Ectodermal cell (in vitro differentiated cells): ENCODE results near the gene SCP2.
"Not testable (repeated sequence)": the region's sequence is repeated elsewhere in the genome, so short reads cannot be mapped to it uniquely, and the experiment has no call there.

ENCODE experiments used
- H3K27ac ChIP-seq: 2 replicates; pipeline ENCODE4 v1.7.0; 2013; ENCODE audit warnings: mild to moderate bottlenecking, low read depth, low read length; ENCODE audit not compliant: insufficient read depth, poor library complexity, severe bottlenecking
- H3K27me3 ChIP-seq: 2 replicates; pipeline ENCODE4 v1.7.0; 2013; ENCODE audit warnings: mild to moderate bottlenecking, low read length; ENCODE audit not compliant: insufficient read depth, control insufficient read depth, poor library complexity, severe bottlenecking
- H3K36me3 ChIP-seq: one replicate; pipeline ENCODE4 v1.7.0; 2013; ENCODE audit warnings: low read length; ENCODE audit not compliant: control insufficient read depth, insufficient read depth
- H3K4me1 ChIP-seq: one replicate; pipeline ENCODE4 v1.7.0; 2013; ENCODE audit warnings: low read length; ENCODE audit not compliant: control insufficient read depth, insufficient read depth
- H3K4me3 ChIP-seq: 2 replicates; pipeline ENCODE4 v1.7.0; 2013; ENCODE audit warnings: low read depth, low read length, control low read depth; ENCODE audit not compliant: insufficient read depth
- H3K9me3 ChIP-seq: 2 replicates; pipeline ENCODE4 v1.7.0; 2013; ENCODE audit warnings: mild to moderate bottlenecking, low read length, moderate library complexity; ENCODE audit not compliant: control insufficient read depth
- WGBS, 2 experiments: methylation state at CpG; one replicate each; pipeline ENCODE4 v1.1.7; 2013; ENCODE audit warnings: missing lambda C conversion rate in 2 of 2; 5-methylcytosine and 5-hydroxymethylcytosine counted together

The SCP2 gene

GRCh38 chr1:52967666-52968065, 40.6 kb downstream of the SCP2 start:
- 91% methylated on average over 3 of the region's 3 CpGs for WGBS, 2 experiments
- H3K4me3 ChIP-seq, result no peak overlapping the region
- H3K9me3 ChIP-seq, result no peaks in the 10 kb centered on the region
- no peaks in the 10 kb centered on the region for H3K27me3 ChIP-seq
- no peaks in the 10 kb centered on the region for H3K36me3 ChIP-seq
- H3K4me1 ChIP-seq, result no peaks in the 10 kb centered on the region
- H3K27ac ChIP-seq, result no peak overlapping the region

- not testable (repeated sequence) for H3K4me1 ChIP-seq, H3K4me3 ChIP-seq, H3K36me3 ChIP-seq, H3K27ac ChIP-seq, H3K27me3 ChIP-seq, H3K9me3 ChIP-seq
- WGBS, 2 experiments, result 79 to 87% methylated on average over 2 of the region's 2 CpGs
Observed at GRCh38 chr1:52969234-52969633, 42.2 kb downstream of the SCP2 start.

DNA sequence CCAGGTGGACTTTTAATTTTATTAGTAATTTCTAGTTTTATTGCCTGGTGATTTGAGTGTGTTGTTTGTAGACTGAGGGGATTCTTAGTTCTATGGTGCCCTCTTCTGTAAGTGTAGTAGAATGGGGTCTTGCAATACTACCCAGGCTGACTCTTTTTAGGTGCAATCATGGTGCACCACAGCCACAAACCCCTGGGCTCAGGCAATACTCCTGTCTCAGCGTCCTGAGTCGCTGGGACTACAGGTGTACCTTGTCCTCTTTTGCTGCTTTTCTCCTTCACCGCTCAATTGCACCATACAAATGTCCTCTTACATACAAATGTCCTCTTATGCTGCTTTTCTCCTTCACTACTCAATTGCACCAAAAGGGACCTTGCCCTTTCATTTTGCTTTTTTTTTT, 43.1 kb downstream of the SCP2 start:
- H3K27ac ChIP-seq, result no peak overlapping the region
- no peaks in the 10 kb centered on the region for H3K4me1 ChIP-seq
- no peak overlapping the region for H3K4me3 ChIP-seq
- H3K9me3 ChIP-seq, result no peaks in the 10 kb centered on the region
- 57 to 68% methylated on average over 3 of the region's 3 CpGs for WGBS, 2 experiments
- no peaks in the 10 kb centered on the region for H3K36me3 ChIP-seq
- H3K27me3 ChIP-seq, result no peaks in the 10 kb centered on the region

- Histone ChIP-seq H3K4me1 (no peaks in the 10 kb centered on the region), H3K36me3 (no peaks in the 10 kb centered on the region), H3K4me3 (no peak overlapping the region), H3K9me3 (no peaks in the 10 kb centered on the region), H3K27me3 (no peaks in the 10 kb centered on the region), H3K27ac (no peak overlapping the region)
- WGBS, 2 experiments, result 86 to 100% methylated on average over 2 to 3 of the region's 3 CpGs
Observed at GRCh38 chr1:52973841-52974240, 46.8 kb downstream of the SCP2 start.

DNA sequence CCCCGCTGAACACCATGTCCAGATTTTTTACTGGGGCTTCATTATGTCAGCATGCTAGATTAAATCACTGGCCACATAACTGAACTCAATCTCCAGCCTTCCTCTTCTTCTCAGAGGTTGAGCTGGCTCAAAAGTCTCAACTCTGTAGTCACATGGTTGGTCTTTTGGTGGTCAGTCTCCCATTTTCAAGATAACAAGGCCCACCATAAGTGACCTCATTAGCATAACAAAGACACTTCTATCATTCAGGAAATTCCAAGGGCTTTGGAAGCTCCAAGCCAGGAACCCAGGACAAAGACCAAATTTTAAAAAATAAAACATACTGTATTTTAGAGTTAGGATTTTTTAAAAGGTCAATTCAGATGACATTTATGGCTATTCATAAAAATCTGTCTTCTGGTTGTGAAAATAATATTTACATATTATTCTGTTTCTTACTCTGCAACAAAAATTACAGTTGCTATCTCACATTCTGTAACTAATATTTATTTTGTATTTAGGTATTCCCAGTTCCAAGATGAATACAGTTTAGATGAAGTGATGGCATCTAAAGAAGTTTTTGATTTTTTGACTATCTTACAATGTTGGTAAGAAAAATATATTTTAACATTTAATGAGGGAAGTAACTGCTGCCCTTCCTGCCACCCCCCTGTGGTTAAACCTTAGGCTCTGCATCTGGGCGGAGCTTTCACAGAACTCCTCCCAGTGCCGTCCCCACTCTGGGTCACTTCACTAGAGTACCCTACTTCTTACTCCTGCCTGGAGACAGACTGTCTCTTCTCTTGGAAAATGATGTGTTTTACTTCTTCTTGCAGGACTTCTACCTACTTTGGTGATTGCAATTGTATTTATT, 49.3 kb downstream of the SCP2 start:
- H3K9me3 ChIP-seq, result no peaks in the 10 kb centered on the region
- H3K27me3 ChIP-seq, result no peaks in the 10 kb centered on the region
- H3K4me3 ChIP-seq, result no peak overlapping the region
- H3K27ac ChIP-seq, result no peak overlapping the region
- no peaks in the 10 kb centered on the region for H3K4me1 ChIP-seq
- 36 to 46% methylated on average over 3 of the region's 3 CpGs for WGBS, 2 experiments
- H3K36me3 ChIP-seq, result no peaks in the 10 kb centered on the region

- 80 to 87% methylated on average over 2 of the region's 2 CpGs for WGBS, 2 experiments
- no peaks in the 10 kb centered on the region for H3K4me1 ChIP-seq
- H3K27ac ChIP-seq, result no peak overlapping the region
- H3K9me3 ChIP-seq, result no peaks in the 10 kb centered on the region
- H3K4me3 ChIP-seq, result no peak overlapping the region
- H3K27me3 ChIP-seq, result no peaks in the 10 kb centered on the region
- H3K36me3 ChIP-seq, result no peaks in the 10 kb centered on the region
Observed at GRCh38 chr1:52978045-52978444, 51.0 kb downstream of the SCP2 start.

DNA sequence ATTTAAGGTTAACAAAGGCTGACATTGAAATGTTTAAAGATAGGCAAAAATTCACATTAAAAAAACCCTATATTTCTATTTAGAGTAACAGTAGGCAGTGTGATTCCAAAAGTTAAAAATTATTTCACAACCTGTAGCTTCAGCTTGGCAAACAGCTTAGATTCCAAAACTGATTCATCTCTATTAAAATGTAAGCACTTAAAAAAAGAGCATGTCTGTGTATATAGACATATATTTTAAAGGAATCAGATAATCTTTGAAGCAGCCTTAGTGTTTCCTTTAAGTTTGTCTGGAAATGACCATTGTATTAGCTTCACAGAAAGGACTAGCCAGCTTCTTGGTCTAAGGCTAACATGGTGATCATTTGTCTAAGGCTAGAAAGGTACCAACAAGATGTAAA, 65.7 kb downstream of the SCP2 start:
- not testable (repeated sequence) for H3K36me3 ChIP-seq, H3K4me3 ChIP-seq, H3K4me1 ChIP-seq, H3K27ac ChIP-seq, H3K9me3 ChIP-seq, H3K27me3 ChIP-seq

DNA sequence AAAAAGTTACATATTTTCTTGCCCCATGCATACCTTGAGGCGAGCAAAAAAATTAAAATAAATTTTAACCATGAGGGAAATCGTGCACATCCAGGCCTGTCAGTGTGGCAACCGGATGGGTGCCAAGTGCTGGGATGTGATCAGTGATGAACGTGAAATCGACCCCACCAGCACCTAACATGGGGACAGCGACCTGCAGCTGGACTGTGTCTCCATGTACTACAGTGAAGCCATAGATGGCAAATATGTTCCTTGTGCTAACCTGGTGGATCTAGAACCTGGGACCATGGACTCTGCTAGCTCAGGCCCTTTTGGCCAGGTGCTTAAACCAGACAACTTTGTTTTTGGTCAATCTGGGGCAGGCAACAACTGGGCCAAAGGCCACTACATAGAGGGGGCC, 67.6 kb downstream of the SCP2 start:
- Histone ChIP-seq H3K4me1 (no peaks in the 10 kb centered on the region), H3K27me3 (no peaks in the 10 kb centered on the region), H3K36me3 (no peaks in the 10 kb centered on the region), H3K4me3 (no peak overlapping the region), H3K9me3 (no peaks in the 10 kb centered on the region), H3K27ac (no peak overlapping the region)
- WGBS, 2 experiments, result 93 to 97% methylated on average over 6 of the region's 6 CpGs

- no peaks in the 10 kb centered on the region for H3K36me3 ChIP-seq
- H3K27ac ChIP-seq, result no peak overlapping the region
- no peak overlapping the region for H3K4me3 ChIP-seq
- no peaks in the 10 kb centered on the region for H3K4me1 ChIP-seq
- no peaks in the 10 kb centered on the region for H3K27me3 ChIP-seq
- no peaks in the 10 kb centered on the region for H3K9me3 ChIP-seq
Observed at GRCh38 chr1:52996653-52997052, 69.6 kb downstream of the SCP2 start.

GRCh38 chr1:53001128-53001527, 74.1 kb downstream of the SCP2 start:
- Histone ChIP-seq H3K4me3 (no peak overlapping the region), H3K36me3 (no peaks in the 10 kb centered on the region), H3K9me3 (no peaks in the 10 kb centered on the region), H3K27me3 (no peaks in the 10 kb centered on the region), H3K4me1 (no peaks in the 10 kb centered on the region), H3K27ac (no peak overlapping the region)

DNA sequence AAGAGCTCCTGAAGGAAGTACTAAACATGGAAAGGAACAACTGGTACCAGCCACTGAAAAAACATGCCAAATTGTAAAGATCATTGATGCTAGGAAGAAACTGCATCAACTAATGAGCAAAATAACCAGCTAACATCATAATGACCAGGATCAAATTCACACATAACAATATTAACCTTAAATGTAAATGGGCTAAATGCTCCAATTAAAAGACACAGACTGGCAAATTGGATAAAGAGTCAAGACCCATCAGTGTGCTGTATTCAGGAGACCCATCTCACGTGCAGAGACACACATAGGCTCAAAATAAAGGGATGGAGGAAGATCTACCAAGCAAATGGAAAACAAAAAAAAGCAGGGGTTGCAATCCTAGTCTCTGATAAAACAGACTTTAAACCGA, 79.5 kb downstream of the SCP2 start:
- H3K9me3 ChIP-seq, H3K4me1 ChIP-seq, H3K4me3 ChIP-seq, H3K27me3 ChIP-seq, H3K36me3 ChIP-seq, H3K27ac ChIP-seq: not testable (repeated sequence)
- no CpG with 5 or more reads among the region's 2 CpGs for WGBS, 2 experiments
